Hematopoietic multipotent progenitor cell treated with erythropoietin and hydrocortisone succinate and interleukin-3 and kit ligand, for 15 days (in vitro differentiated cells): Measurements from ENCODE around the gene POLA1.

ENCODE experiments used
- DNase-seq: peaks from one replicate; pipeline ENCODE4 v3.0.0-alpha.2; 2015; ENCODE audit warnings: low spot score

The POLA1 gene

GRCh38 chrX:24877854-24878650 is 184.3 kb downstream of the POLA1 start:
- no peak for DNase-seq

- no peak for DNase-seq
These were observed 186.0 kb downstream of the POLA1 start for GRCh38 chrX:24879679-24880078.

DNA sequence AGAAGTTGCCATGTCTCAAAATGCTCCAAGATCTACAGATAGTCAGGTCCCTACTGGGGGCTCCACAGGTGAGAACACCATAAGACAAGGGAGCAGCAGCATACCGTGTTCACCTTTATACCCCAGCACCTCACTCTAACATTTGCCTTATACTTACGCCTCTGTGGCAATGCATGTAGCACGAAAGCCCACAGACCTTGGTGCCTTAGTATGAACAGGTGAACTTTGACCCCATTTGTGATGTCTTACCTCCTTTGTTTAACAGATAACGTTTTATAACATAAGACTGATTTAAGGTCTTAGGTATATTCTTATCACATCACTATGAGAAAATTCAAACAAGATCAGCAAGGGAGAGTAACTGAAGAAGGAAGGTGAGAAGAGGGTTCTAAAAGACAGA is 193.2 kb downstream of the POLA1 start:
- no peak for DNase-seq

DNA sequence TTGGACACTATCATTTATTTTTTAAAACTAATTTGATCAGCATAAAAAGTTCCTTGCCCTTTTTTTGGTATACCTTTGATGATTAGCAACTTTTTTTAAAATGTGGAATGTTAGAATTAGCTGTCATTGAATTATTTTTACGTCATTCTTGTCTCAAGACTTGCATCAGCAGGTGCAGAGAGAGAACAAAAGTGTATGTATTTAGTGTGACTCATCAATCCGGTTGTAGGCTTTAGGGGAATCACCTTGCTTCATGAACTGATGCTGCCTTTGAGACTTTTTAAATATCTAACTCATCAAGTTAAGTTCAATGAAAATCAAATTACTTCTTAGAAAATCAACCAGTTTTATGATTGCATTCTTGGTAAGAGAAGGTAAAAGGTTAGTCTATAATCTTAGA is 197.0 kb downstream of the POLA1 start:
- no peak for DNase-seq

GRCh38 chrX:24899391-24899790 is 205.7 kb downstream of the POLA1 start:
- DNase-seq, result no peak

DNA sequence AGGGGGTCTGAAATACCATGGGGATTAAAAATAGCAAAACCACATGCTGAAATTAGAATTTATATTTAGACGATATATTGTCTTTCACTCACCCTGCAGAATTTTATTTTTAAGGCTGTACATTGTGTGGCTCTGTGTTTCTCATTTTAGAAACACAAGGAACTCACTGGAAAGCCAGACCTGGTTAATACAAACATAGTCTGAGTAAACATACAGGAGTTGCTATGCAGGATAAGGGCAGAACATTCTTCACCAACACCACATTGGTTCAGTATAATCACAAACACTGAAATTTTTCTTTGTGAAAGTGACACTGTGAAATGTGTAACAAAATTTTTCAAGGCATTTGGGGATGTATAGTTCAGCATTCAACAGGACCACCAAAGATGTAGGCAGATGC is 206.5 kb downstream of the POLA1 start:
- no peak for DNase-seq

GRCh38 chrX:24902806-24903205 is 209.1 kb downstream of the POLA1 start:
- DNase-seq, result no peak

DNA sequence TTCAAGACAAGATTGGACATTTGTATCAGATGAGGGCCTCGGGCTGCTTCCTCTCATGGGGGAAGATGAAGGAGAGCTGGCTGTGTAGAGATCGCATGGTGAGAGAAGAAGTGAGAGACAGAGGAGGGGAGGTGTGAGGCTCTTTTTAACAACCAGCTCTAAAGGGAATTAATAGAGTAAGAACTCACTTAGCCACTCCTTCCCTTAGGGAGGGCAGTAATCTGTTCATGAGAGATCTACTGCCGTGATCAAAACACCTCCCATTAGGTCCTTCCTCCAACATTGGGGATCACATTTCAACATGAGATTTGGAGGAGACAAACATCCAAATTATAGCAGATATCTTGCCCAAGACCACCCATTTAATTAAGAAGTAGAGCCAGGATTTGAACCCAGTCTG is 225.0 kb downstream of the POLA1 start:
- no peak for DNase-seq

- no peak for DNase-seq
These were observed 227.1 kb downstream of the POLA1 start for GRCh38 chrX:24920769-24921168.

- peak; percentile 2 for DNase-seq
These were observed 231.7 kb downstream of the POLA1 start for GRCh38 chrX:24925430-24925829.

GRCh38 chrX:24927372-24927771 is 233.7 kb downstream of the POLA1 start:
- no peak for DNase-seq

- DNase-seq, result no peak
These were observed 234.4 kb downstream of the POLA1 start for GRCh38 chrX:24928114-24928513.

DNA sequence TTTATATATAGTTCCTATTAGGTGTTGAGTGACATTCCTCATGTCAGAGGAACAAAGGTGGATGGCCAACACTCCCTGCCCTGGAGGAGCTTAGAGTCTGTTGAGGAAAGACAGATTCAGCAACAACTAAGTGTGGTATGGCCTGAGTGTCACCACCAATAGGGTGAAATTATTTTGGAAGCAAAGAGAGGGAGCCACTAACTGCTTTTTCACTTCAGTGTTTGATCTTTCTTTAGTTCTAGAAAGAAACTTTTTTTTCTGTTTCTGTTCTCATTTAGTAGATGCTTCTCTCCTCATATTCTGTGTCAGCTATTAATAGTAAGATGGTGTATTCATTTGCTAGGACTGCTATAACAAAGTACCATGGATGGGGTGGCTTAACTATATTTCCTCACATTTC is 240.6 kb downstream of the POLA1 start:
- DNase-seq, result no peak

DNA sequence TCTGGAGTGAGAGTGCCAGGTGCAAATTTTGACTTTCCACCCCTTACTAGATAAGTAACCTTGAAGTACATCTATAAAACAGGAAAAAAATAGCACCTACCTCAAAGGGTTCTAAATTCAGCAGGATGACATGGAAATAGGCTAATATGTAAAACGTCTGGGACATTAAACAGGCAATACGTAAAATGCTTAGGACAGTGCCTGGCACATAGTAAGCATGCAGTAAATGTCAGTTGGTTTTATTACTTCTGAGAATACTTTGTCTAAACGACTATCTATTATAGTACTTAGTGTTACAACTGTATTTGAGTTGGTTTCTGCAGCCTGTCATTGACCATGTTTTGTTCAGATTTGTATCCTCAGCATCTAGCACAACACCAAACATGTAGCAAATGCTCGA is 251.3 kb downstream of the POLA1 start:
- no peak for DNase-seq

DNA sequence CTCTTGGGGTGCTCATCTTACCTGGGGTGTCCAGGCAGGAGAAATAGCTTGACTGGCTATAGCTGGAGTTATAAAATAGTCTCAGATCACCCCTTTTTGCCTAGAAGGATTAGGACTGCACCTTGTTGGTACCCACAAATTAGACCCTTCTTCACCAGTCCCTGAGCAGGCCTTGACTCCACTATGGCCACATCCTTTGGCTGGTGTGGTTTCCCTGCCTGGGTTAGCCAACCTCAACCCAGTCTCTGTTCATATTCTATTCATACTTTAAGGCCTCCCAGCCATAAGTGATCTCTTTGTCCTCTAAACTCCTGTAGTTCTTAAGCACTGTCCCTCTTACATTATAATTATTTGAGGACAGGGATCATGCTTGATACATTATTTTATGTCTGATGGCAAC is 252.7 kb downstream of the POLA1 start:
- DNase-seq, result no peak

- DNase-seq, result no peak
These were observed 261.0 kb downstream of the POLA1 start for GRCh38 chrX:24954732-24955131.

DNA sequence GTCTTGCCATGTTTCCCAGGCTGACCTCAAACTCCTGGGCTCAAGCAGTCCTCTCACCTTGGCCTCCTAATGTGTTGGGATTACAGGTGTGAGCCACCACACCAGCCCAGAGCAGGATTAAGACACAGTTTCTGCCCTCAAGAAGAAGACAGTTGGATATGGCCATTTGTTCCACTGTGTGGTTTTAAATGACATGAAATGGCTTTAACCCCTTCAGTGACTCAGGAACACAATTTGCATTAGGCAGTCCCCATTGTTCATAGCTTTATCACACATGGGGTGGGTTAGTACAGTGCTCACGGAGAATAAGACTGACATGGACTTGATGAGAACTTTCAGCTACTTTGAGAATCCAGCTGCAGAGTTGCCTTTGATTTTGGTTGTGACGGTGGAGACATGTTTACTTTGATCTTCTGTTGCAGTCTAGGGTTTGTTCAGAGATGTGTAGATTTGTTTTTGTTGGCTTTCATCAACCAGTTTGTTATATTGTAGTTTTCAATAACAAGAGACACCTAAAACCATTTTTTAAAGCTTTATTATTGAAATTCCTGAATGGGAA is 261.7 kb downstream of the POLA1 start:
- no peak for DNase-seq

DNA sequence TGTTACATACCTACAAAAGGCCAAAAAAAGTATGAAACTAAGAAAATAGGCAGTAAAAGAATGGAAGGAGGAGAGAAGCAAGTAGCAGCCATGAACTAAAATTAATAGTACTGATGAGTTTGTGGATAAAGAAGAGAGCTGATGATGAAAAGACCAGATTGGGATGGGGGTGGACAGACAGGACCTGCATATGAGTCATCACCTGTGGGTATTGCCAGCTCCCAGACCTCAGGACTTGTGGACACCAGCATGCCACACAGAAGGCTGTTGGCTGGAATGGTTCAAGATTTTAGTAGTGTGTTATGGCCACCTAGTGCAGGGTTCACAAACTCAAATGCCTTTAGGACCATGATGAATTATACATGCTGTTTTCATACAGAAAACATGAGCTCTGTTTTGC is 263.1 kb downstream of the POLA1 start:
- no peak for DNase-seq

DNA sequence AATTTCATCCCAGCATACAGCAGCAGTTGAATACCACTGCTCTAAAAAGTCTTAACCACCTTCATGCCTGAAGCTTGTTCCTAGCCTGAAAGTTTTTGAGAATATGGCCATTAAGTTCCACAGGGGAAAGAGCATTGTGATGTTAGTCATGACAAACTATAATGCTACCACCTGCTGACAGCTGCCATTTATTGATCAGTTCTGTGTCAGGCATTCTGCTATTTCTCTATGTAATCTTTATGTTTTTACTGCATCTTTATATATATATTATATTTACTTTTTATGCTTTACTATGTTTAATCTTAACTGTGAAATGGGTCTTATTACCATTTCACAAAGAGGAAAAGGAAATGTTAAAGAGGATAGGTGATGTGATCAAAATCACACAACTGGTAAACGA is 268.1 kb downstream of the POLA1 start:
- DNase-seq, result no peak

- DNase-seq, result no peak
These were observed 270.1 kb downstream of the POLA1 start for GRCh38 chrX:24963823-24964222.

- DNase-seq, result no peak
These were observed 271.7 kb downstream of the POLA1 start for GRCh38 chrX:24965372-24965771.

DNA sequence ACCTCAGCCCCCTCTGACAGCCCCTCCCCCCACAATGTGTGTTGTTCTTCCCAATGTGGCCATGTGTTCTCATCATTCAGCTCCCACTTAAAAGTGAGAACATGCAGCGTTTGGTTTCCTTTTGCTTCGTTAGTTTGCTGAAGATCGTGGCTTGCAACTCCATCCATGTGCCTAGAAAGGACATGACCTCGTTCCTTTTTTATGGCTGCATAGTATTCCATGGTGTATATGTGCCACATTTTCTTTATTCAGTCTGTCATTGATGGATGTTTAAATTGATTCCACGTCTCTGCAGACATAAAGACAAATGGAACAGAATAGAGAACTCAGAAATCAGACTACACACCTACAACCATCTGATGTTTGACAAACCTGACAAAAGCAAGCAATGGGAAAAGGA is 276.1 kb downstream of the POLA1 start:
- no peak for DNase-seq

DNA sequence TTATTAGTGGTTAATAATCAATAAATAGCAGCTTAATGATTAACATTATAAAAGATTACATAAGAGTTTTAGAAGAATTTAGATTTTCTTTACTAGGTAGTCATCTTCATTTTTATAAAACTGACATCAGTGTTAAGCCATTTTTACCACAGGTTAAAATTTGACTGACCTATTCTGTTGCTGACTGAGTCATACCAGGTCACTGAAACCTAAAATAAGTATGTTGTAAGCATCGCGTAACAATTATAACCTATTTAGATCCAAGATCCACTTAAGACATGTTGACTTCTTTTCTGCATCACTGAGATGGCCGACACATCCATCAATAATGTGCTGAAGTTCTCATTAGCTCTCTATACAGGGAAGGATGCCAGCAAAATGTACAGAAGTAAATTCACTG is 285.4 kb downstream of the POLA1 start:
- DNase-seq, result no peak

- DNase-seq, result no peak
These were observed 287.3 kb downstream of the POLA1 start for GRCh38 chrX:24981030-24981429.
